HepG2 (cell line): ENCODE measurements around the gene SEPTIN2. TPM values are rescaled to one million over a fixed set of nuclear protein-coding genes. Genes with fewer than 3 reads are reported as not detected.
"Not testable (repeated sequence)": the region's sequence is repeated elsewhere in the genome, so short reads cannot be mapped to it uniquely, and the experiment has no call there.

Experiments
- ATAC-seq: fragments of 200-7000 bp; cut with Tn5 transposase; 3 replicates; pipeline ENCODE4 v1.9.1; 2020; ENCODE audit warnings: mild to moderate bottlenecking, moderate library complexity
- BruUV-seq: library from RNA; stranded (reverse); fragments of 400-500 nt; replicated peaks from 2 replicates; lab custom pipeline; 2021; lab: Mats Ljungman, UMichigan
- CTCF ChIA-PET: fragments of 300-600 bp; formaldehyde crosslinking; extraction: SDS; loops from one replicate; lab custom pipeline; 2021; ENCODE audit warnings: low total read pairs, inconsistent platforms, low intra/inter-chr PET ratio; lab: Yijun Ruan, JAX
- POLR2A ChIA-PET: fragments of 350-600 bp; sonication (Branson Sonifier 250); formaldehyde crosslinking; loops from one replicate; lab custom pipeline; 2020; ENCODE audit warnings: antibody characterized with exemption, inconsistent platforms; lab: Yijun Ruan, JAX
- DNase-seq: peaks from one replicate; pipeline ENCODE4 v3.0.0-alpha.2; 2015; ENCODE audit warnings: low spot score
- FAIRE-seq: peaks from 3 replicates; lab custom pipeline; 2011; peaks lifted over from hg19 to GRCh38; lab: Jason Lieb, UNC
- H2AFZ ChIP-seq: one replicate; pipeline ENCODE4 v1.6.1; 2011; ENCODE audit warnings: low read length, inconsistent platforms
- H3K27ac ChIP-seq: fragments of 300-600 bp; 3 replicates; pipeline ENCODE4 v1.8.0; 2011; ENCODE audit warnings: mixed run types, mild to moderate bottlenecking, mixed read lengths, low read length, inconsistent platforms; ENCODE audit not compliant: insufficient read depth; ENCODE audit errors: extremely low read length
- H3K27me3 ChIP-seq, 2 experiments: fragments of 200-600 bp in 1 of 2; 2 replicates in 1 of 2; 3 replicates in 1 of 2; pipeline versions ENCODE4 v1.6.0 to v1.8.0; 2011; ENCODE audit warnings: low read length in 2 of 2, mild to moderate bottlenecking in 2 of 2, moderate library complexity in 2 of 2, inconsistent platforms in 1 of 2; ENCODE audit not compliant: insufficient read depth in 2 of 2, control insufficient read depth in 1 of 2
- H3K36me3 ChIP-seq, 2 experiments: fragments of 200-600 bp in 1 of 2; replicated peaks in 1 of 2; 2 replicates in 1 of 2; 3 replicates in 1 of 2; pipeline versions ENCODE4 v1.5.1 to v1.8.0; 2011; ENCODE audit warnings: low read length in 2 of 2, inconsistent platforms in 1 of 2; ENCODE audit not compliant: insufficient read depth in 2 of 2, control insufficient read depth in 1 of 2
- H3K4me1 ChIP-seq: 2 replicates; pipeline ENCODE4 v1.5.1; 2012; ENCODE audit warnings: low read length, inconsistent platforms; ENCODE audit not compliant: insufficient read depth
- H3K4me2 ChIP-seq: 2 replicates; pipeline ENCODE4 v1.6.0; 2011; ENCODE audit warnings: low read depth, low read length, inconsistent platforms
- H3K4me3 ChIP-seq, 3 experiments: fragments of 200-600 bp in 1 of 3; sonication (generic), shearing (Covaris generic) in 1 of 3; replicated peaks in 1 of 3; 2 replicates each; pipeline ENCODE4 v1.5.1; 2011 to 2016; ENCODE audit warnings: low read length in 3 of 3, inconsistent platforms in 2 of 3, low read depth in 2 of 3, mild to moderate bottlenecking in 2 of 3, control low read depth in 1 of 3, mixed read lengths in 1 of 3; ENCODE audit not compliant: insufficient read depth in 1 of 3
- H3K79me2 ChIP-seq: one replicate; pipeline ENCODE4 v1.6.1; 2011; ENCODE audit warnings: low read length, inconsistent platforms; ENCODE audit not compliant: insufficient read depth
- H3K9ac ChIP-seq: 2 replicates; pipeline ENCODE4 v1.6.0; 2011; ENCODE audit warnings: mild to moderate bottlenecking, low read depth, low read length, inconsistent platforms; ENCODE audit not compliant: insufficient read depth
- H3K9me3 ChIP-seq: 2 replicates; pipeline ENCODE4 v1.5.1; 2012; ENCODE audit warnings: mild to moderate bottlenecking, low read length
- H4K20me1 ChIP-seq: 2 replicates; pipeline ENCODE4 v1.6.0; 2011; ENCODE audit warnings: inconsistent platforms, mild to moderate bottlenecking, low read length, moderate library complexity; ENCODE audit not compliant: insufficient read depth
- MED8 ChIP-seq: sonication (generic); formaldehyde crosslinking; IDR thresholded peaks from 2 replicates; pipeline ENCODE4 v1.8.1; 2023; ENCODE audit warnings: mild to moderate bottlenecking, missing genetic modification reagents; ENCODE audit not compliant: insufficient replicate concordance
- SNRNP70 ChIP-seq: fragments of 200-400 bp; formaldehyde crosslinking; IDR thresholded peaks from 2 replicates; pipeline ENCODE4 v1.6.1; 2017; ENCODE audit warnings: mild to moderate bottlenecking, low read depth, low read length, moderate library complexity
- TCF12 ChIP-seq, 2 experiments: fragments of 450-650 bp in 1 of 2; sonication (generic) in 1 of 2; formaldehyde crosslinking in 1 of 2; IDR thresholded peaks; 2 replicates each; pipeline versions ENCODE4 v1.6.1 to v1.8.0; 2017 to 2022; ENCODE audit warnings: antibody characterized with exemption in 1 of 2, mild to moderate bottlenecking in 1 of 2, missing genetic modification reagents in 1 of 2, moderate library complexity in 1 of 2
- TEAD3 ChIP-seq: optimal IDR thresholded peaks from 2 replicates; pipeline ENCODE3; 2016; ENCODE audit warnings: borderline replicate concordance
- WGBS: methylation state at CpG from one replicate; pipeline ENCODE4 v1.1.6; 2017; ENCODE audit warnings: low lambda C conversion rate; 5-methylcytosine and 5-hydroxymethylcytosine counted together
- in situ Hi-C: cut with HindIII; loops from 2 replicates; pipeline ENCODE4 v1.10.0; 2017; ENCODE audit warnings: low pct_unique_long_range_greater_than_20kb; ENCODE audit not compliant: extremely low pct_ligation_motif_present
- intact Hi-C: fragments of 100-400 bp; cut with micrococcal nuclease; formaldehyde crosslinking; loops from one replicate; pipeline ENCODE4 v1.10.0; 2022; ENCODE audit not compliant: unreplicated experiment
- polyA plus RNA-seq, 8 experiments: library from polyadenylated mRNA; depleted of rRNA in 3 of 8; stranded (reverse) in 7 of 8; unstranded in 1 of 8; fragments of >200 nt; fragmentation: Illumina TruSeq in 4 of 8; extraction: Trizol in 4 of 8; gene quantifications; 2 replicates each; pipeline versions ENCODE4 v1.2.1 to v1.2.3, GENCODE V29; 2011 to 2016; ENCODE audit warnings: low read depth in 4 of 8, missing spikeins in 1 of 8, mixed read lengths in 1 of 8; ENCODE audit not compliant: insufficient read depth in 1 of 8
- total RNA-seq, 5 experiments: library from RNA; depleted of rRNA; stranded (reverse); fragments of >200 nt; fragmentation: Illumina TruSeq; extraction: Trizol; gene quantifications; 2 replicates each; pipeline ENCODE4 v1.2.3, GENCODE V29; 2016; ENCODE audit warnings: low read depth in 1 of 5

Gene SEPTIN2
- total and polyA plus RNA-seq, 2 of the 13 experiments (the other 11 are each of a cell fraction or from before 2014, with no cell fraction given), result 493 to 733 TPM

DNA sequence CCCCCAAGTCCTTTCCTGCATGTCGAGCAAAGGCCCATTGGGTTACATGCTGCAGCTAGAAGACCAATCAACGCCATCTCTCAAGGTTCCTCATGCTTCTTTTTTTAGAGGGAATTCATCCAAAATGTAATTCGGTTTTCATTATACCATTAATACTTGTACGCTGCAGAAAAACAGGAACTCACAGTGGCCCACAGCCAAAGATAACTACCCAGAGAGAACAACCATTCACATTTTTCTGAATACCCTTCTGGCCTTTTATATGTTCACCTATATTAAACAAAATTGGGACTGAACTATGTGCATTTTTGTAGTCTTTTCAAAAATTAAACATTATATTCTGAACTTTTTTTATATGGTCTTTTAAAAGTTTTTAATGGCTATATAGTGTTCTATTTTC lies 66.1 kb downstream of the SEPTIN2 start:
- H4K20me1 ChIP-seq, result peaks cover 5% of the 10 kb centered on the region; the same call in 1 of the 2 replicates
- DNase-seq, result no peak
- no peak overlapping the region for H3K4me2 ChIP-seq
- no peak for ATAC-seq
- WGBS, result 96% methylated on average over 4 of the region's 4 CpGs
- intact Hi-C loops, result no loop called here
- no peak for FAIRE-seq
- no TSS peak for BruUV-seq
- POLR2A ChIA-PET, result no interaction called here
- CTCF ChIA-PET, result no interaction called here
- no peaks in the 10 kb centered on the region for H3K9me3 ChIP-seq
- TF ChIP-seq TCF12 (IDR thresholded peaks at IDR 0.05) (no peak), TCF12 (CRISPR knock-in tag; IDR thresholded peaks at IDR 0.05) (no peak), TEAD3 (no peak), MED8 (CRISPR knock-in tag) (no peak), SNRNP70 (no peak)
- H3K4me1 ChIP-seq, result peaks cover 9% of the 10 kb centered on the region
- H2AFZ ChIP-seq, result no peak overlapping the region
- no peak overlapping the region for H3K9ac ChIP-seq
- in situ Hi-C loops, result no loop called here
- peaks cover 25% of the 10 kb centered on the region for H3K79me2 ChIP-seq
- H3K27ac ChIP-seq, result no peak overlapping the region
- H3K27me3 ChIP-seq, result no peaks in the 10 kb centered on the region; a peak in 1 of 5 replicates
- H3K4me3 ChIP-seq, result no peak overlapping the region
- peaks cover 14 to 40% of the 10 kb centered on the region in 2 experiments for H3K36me3 ChIP-seq

DNA sequence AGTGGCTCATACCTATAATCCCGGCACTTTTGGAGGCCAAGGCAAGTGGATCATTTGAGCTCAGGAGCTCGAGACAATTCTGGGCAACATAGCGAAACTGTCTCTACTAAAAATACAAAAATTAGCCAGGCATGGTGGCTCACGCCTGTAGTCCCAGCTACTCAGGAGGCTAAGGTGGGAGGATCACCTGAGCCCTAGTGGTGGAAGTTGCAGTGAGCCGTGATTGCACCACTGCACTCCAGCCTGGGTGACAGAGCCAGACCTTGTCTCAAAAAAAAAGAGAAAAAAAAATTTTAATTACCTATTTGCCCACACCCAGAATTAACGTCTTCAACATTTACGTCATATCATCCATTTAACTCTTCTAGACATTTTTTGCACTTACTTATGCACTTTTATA lies 69.7 kb downstream of the SEPTIN2 start:
- H3K4me3 ChIP-seq, H3K27me3 ChIP-seq, H4K20me1 ChIP-seq, H3K9ac ChIP-seq, H3K9me3 ChIP-seq, FAIRE-seq, ATAC-seq, CTCF ChIA-PET, BruUV-seq, H2AFZ ChIP-seq, POLR2A ChIA-PET, H3K27ac ChIP-seq, H3K4me2 ChIP-seq, intact Hi-C loops, in situ Hi-C loops, DNase-seq, H3K4me1 ChIP-seq: not testable (repeated sequence)
- WGBS, result 97% methylated on average over 7 of the region's 7 CpGs
- H3K36me3 ChIP-seq, result peaks cover 9 to 36% of the 10 kb centered on the region in 2 experiments
- H3K79me2 ChIP-seq, result peaks cover 11% of the 10 kb centered on the region
